Uterus (tissue), 4 donors: ENCODE results near the gene RNF123. TPM values are rescaled to one million over a fixed set of nuclear protein-coding genes. Genes with fewer than 3 reads are reported as not detected.

ENCODE experiments used
- DNase-seq, 2 donors: peaks; one replicate each; pipeline ENCODE4 v3.0.0-alpha.2; 2019 to 2020
- H3K27ac ChIP-seq, 2 donors: fragments of 200-600 bp; sonication (generic); 1 replicate in 1 of 2; 2 replicates in 1 of 2; pipeline ENCODE4 v1.5.1; 2016 to 2018
- H3K27me3 ChIP-seq, 2 donors: fragments of 200-600 bp; sonication (generic); one replicate each; pipeline ENCODE4 v1.5.1; 2018 to 2019; ENCODE audit warnings: control low read depth in 1 of 2
- H3K36me3 ChIP-seq, 2 donors: fragments of 200-600 bp; sonication (generic); one replicate each; pipeline ENCODE4 v1.5.1; 2019; ENCODE audit warnings: control low read depth in 1 of 2
- H3K4me1 ChIP-seq, 2 donors: fragments of 200-600 bp; sonication (generic); one replicate each; pipeline ENCODE4 v1.5.1; 2018 to 2019; ENCODE audit warnings: control low read depth in 1 of 2
- H3K4me3 ChIP-seq, 2 donors: fragments of 200-600 bp; sonication (generic); 1 replicate in 1 of 2; 2 replicates in 1 of 2; pipeline ENCODE4 v1.5.1; 2018 to 2019; ENCODE audit warnings: mild to moderate bottlenecking in 1 of 2
- H3K9me3 ChIP-seq, 2 donors: fragments of 200-600 bp; sonication (generic); one replicate each; pipeline ENCODE4 v1.5.1; 2019; ENCODE audit warnings: control low read depth in 1 of 2
- CTCF ChIP-seq, 4 experiments: fragments of 200-600 bp in 2 of 4; fragments of 450-650 bp in 2 of 4; sonication (generic) in 2 of 4; IDR thresholded peaks; one replicate each; pipeline ENCODE4 v1.5.1; 2016 to 2019; ENCODE audit warnings: antibody characterized with exemption in 4 of 4, mild to moderate bottlenecking in 2 of 4, moderate library complexity in 1 of 4
- POLR2A ChIP-seq, 2 donors: fragments of 450-650 bp; IDR thresholded peaks; one replicate each; pipeline ENCODE4 v1.6.1; 2016; ENCODE audit warnings: antibody characterized with exemption in 2 of 2, mild to moderate bottlenecking in 1 of 2, moderate library complexity in 1 of 2
- intact Hi-C: fragments of 100-400 bp; cut with DNase I; formaldehyde crosslinking; loops from one replicate; pipeline ENCODE4 v1.15.1; 2023; ENCODE audit warnings: low total_unique reads
- total RNA-seq, 4 donors: library from RNA; depleted of rRNA in 3 of 4; stranded (reverse); fragments of >200 nt in 3 of 4; gene quantifications; one replicate each; pipeline versions ENCODE4 v1.1.0 to v1.2.4, GENCODE V29; 2014 to 2023
- donor health status: DM: yes; HTN: yes; CAD: no.

RNF123 gene
- total RNA-seq, 4 donors from 2014 or later: 10.9 to 47.3 (median 25.3) TPM

DNA sequence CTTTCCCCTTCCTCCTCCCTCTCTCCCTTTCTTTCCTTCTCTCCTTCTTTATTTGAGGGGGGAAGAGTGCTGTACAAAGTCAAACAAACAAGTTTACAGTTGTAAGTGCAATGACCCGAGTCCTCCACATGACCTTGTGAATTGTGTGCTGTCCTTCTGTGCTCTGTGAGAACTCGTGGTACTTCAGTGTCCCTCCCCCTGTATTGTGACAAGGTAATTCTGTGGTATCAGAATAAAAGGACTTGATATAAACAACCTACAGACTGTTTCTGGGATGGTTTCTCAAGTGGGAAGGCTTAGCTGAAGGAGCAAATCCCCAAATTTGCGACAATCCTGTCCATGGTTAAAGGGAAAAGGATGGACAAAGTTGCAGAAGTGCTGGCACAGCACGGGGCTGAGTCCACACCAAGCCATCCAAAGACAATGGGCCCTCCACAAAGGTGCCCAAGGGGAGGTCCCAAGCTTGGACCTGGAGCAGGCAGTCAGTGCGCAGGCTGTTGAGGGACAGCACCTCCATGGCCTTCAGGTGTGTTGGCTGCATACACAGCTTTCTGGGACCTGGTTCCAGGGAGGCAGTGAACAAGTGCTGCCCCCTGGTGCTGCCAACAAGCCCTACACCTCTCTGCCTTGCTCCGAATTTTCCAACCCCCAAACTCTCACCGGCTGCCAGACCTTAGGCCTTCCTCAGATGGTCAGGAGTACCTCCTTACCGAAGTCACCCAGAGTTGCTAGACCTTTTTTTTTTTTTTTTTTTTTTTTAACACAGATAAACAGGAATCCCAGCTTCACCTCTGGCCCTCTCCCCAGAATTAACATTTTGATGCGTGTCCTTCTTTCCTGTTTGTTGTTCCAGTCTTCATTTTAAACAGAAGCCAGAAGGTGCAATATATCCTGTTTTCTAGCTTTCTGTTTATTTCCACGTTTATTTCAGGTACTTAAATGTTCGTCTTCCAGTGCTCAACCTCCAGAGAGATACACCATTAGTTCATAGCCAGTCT, 17.8 kb upstream of the RNF123 start:
- TF ChIP-seq POLR2A (IDR thresholded peaks at IDR 0.05) (no peak), CTCF (IDR thresholded peaks at IDR 0.05) (peak; percentile 58 to 79 (median 68))
- no peaks in the 10 kb centered on the region for H3K36me3 ChIP-seq
- peaks cover 0 to 8% of the 10 kb centered on the region in 2 donors for H3K4me1 ChIP-seq
- no peak overlapping the region for H3K4me3 ChIP-seq
- H3K27me3 ChIP-seq: no peaks in the 10 kb centered on the region
- DNase-seq: peak; percentile 44 to 54
- no peak overlapping the region for H3K27ac ChIP-seq
- H3K9me3 ChIP-seq: no peaks in the 10 kb centered on the region
- intact Hi-C loops: no loop called here

GRCh38 chr3:49673121-49673714, 16.1 kb upstream of the RNF123 start:
- no peak for DNase-seq
- TF ChIP-seq CTCF (IDR thresholded peaks at IDR 0.05): no peak
- TF ChIP-seq POLR2A (IDR thresholded peaks at IDR 0.05): no peak
- Histone ChIP-seq H3K4me1 (peaks cover 0 to 8% of the 10 kb centered on the region in 2 donors), H3K9me3 (no peaks in the 10 kb centered on the region), H3K27me3 (no peaks in the 10 kb centered on the region), H3K27ac (peak overlapping the region; percentile 67 to 93), H3K36me3 (no peaks in the 10 kb centered on the region), H3K4me3 (peak overlapping the region; percentile 65 to 68)
- intact Hi-C loops: no loop called here

- peak in 2 of 4 experiments; percentile 14 to 16 for TF ChIP-seq CTCF (IDR thresholded peaks at IDR 0.05)
- peak in 1 of 2 donors; percentile 76 for TF ChIP-seq POLR2A (IDR thresholded peaks at IDR 0.05)
- H3K4me3 ChIP-seq: peak within 1 kb of the TSS; percentile 65 to 68
- peak; percentile 93 for DNase-seq
- no peaks in the 10 kb centered on the region for H3K36me3 ChIP-seq
- no peaks in the 10 kb centered on the region for H3K27me3 ChIP-seq
- H3K27ac ChIP-seq: peak within 1 kb of the TSS; percentile 67 to 93
- H3K9me3 ChIP-seq: no peaks in the 10 kb centered on the region
- peaks cover 0 to 8% of the 10 kb centered on the region in 2 donors for H3K4me1 ChIP-seq
- intact Hi-C loops: no loop called here
These were observed 15.5 kb upstream of the RNF123 start, which contains the start of gene APEH for GRCh38 chr3:49673715-49674496. TSS of gene APEH (plus strand) at chr3:49674351. CDS start at chr3:49674402, 51 bp downstream.

GRCh38 chr3:49674497-49674983, 14.8 kb upstream of the RNF123 start:
- peak overlapping the region; percentile 65 to 68 for H3K4me3 ChIP-seq
- intact Hi-C loops: no loop called here
- no peaks in the 10 kb centered on the region for H3K27me3 ChIP-seq
- DNase-seq: peak in 1 of 2 donors; percentile 40
- no peaks in the 10 kb centered on the region for H3K9me3 ChIP-seq
- no peaks in the 10 kb centered on the region for H3K36me3 ChIP-seq
- peaks cover 0 to 8% of the 10 kb centered on the region in 2 donors for H3K4me1 ChIP-seq
- peak overlapping the region; percentile 67 to 93 for H3K27ac ChIP-seq
- TF ChIP-seq POLR2A (IDR thresholded peaks at IDR 0.05) (no peak), CTCF (IDR thresholded peaks at IDR 0.05) (peak in 1 of 4 experiments; percentile 3)
